ENCODE results near the gene CREBL2. TPM values are rescaled to one million over a fixed set of nuclear protein-coding genes. Genes with fewer than 3 reads are reported as not detected.

CREBL2 gene
- total RNA-seq, 4 donors from 2014 or later: 11.2 to 42.7 (median 26.4) TPM

DNA sequence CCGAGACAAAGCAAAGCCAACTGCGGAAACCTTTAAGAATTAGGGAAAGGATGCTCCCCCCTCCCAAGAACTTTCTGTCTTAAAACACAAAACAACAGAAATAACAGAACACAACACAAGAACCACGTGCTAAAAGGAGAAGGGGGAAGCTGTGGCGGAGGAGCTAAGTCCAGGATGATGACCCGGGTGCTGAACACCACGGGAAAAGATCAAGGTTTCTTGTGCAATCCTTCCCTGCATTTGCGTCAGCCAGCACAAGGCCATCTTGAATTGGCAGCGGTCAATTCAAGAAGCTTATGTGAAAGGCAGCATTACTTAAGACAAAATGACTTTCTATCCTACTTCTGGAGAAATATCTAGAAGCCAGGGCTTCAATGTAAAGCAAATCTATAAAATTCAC, 11.0 kb upstream of the CREBL2 start:
- Histone ChIP-seq H3K27me3 (no peaks in the 10 kb centered on the region), H3K36me3 (no peaks in the 10 kb centered on the region), H3K9me3 (no peaks in the 10 kb centered on the region), H3K4me1 (peaks cover 0 to 4% (median 1%) of the 10 kb centered on the region in 4 donors), H3K4me3 (no peak overlapping the region), H3K27ac (no peak overlapping the region)
- 82 to 88% methylated on average over 8 of the region's 8 CpGs for WGBS, 2 donors (ENCODE audit: low coverage in 1 of 2)
- DNase-seq: no peak
- in situ Hi-C loops (cut with MboI; ENCODE audit: low pct_ligation_motif_present in 1 of 4, low pct_unique_long_range_greater_than_20kb in 1 of 4, low sequenced_read_pairs in 3 of 4) (no loop called here), intact Hi-C loops (cut with DNase I; ENCODE audit: low total_unique reads) (no loop called here)
- no peak for TF ChIP-seq EP300 (IDR thresholded peaks at IDR 0.05; ENCODE audit: low read depth)

- no peaks in the 10 kb centered on the region for H3K27me3 ChIP-seq
- peaks cover 0 to 4% (median 0%) of the 10 kb centered on the region in 4 donors for H3K4me1 ChIP-seq
- no peak overlapping the region for H3K27ac ChIP-seq
- H3K9me3 ChIP-seq: no peaks in the 10 kb centered on the region
- in situ Hi-C loops (cut with MboI; ENCODE audit: low pct_ligation_motif_present in 1 of 4, low pct_unique_long_range_greater_than_20kb in 1 of 4, low sequenced_read_pairs in 3 of 4): no loop called here
- no peak for DNase-seq
- intact Hi-C loops (cut with DNase I; ENCODE audit: low total_unique reads): no loop called here
- no peaks in the 10 kb centered on the region for H3K36me3 ChIP-seq
- TF ChIP-seq EP300 (IDR thresholded peaks at IDR 0.05; ENCODE audit: low read depth) (no peak), POLR2A (IDR thresholded peaks at IDR 0.05) (no peak), POLR2AphosphoS5 (IDR thresholded peaks at IDR 0.05) (no peak)
- TF ChIP-seq, protein P1, sequence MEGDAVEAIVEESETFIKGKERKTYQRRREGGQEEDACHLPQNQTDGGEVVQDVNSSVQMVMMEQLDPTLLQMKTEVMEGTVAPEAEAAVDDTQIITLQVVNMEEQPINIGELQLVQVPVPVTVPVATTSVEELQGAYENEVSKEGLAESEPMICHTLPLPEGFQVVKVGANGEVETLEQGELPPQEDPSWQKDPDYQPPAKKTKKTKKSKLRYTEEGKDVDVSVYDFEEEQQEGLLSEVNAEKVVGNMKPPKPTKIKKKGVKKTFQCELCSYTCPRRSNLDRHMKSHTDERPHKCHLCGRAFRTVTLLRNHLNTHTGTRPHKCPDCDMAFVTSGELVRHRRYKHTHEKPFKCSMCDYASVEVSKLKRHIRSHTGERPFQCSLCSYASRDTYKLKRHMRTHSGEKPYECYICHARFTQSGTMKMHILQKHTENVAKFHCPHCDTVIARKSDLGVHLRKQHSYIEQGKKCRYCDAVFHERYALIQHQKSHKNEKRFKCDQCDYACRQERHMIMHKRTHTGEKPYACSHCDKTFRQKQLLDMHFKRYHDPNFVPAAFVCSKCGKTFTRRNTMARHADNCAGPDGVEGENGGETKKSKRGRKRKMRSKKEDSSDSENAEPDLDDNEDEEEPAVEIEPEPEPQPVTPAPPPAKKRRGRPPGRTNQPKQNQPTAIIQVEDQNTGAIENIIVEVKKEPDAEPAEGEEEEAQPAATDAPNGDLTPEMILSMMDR (IDR thresholded peaks at IDR 0.05): no peak
- WGBS, 2 donors (ENCODE audit: low coverage in 1 of 2): 79 to 86% methylated on average over 5 of the region's 5 CpGs
- no peak overlapping the region for H3K4me3 ChIP-seq
Observed at GRCh38 chr12:12604740-12605139, 6.9 kb upstream of the CREBL2 start.

DNA sequence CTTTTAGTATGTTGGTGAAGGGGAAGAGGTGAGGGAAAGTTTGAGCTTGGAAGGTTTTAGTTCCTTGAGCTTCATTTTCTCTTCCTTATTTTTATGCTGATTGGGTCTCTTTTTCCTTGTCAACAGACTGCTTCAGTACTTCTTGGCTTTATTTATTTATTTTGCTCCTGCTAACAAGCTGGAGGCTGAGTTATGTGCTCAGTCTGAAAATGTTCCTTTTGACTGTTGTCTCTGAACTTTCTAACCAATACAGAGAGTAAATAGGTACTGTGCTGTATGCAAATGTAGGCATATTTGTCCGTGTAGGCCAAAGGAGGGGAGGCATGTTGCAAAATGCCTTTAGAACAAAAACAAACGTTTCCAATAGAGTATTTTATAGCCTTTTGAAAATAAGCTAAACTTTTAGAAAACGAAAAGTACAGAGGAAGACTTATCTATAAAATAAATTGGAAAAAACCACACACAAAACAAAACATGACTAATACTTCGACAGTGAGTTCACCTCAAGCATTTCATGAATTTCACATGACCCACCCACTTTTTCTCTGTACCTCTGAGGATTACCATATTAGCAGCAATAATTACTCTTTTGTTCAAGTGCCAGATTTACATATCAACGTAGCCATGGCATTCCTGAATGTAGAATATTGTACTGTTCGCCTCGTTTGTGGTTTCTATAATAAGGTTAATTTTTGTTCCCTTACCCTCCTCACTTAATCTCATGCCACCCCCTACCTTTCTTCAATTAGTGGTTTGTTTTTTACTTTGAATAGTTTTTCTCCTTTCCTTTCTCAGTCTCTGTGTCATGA, 4.7 kb upstream of the CREBL2 start:
- TF ChIP-seq POLR2AphosphoS5 (IDR thresholded peaks at IDR 0.05) (no peak), POLR2A (IDR thresholded peaks at IDR 0.05) (no peak)
- no peak for DNase-seq
- H3K36me3 ChIP-seq: no peaks in the 10 kb centered on the region
- no peak overlapping the region for H3K4me3 ChIP-seq
- peaks cover 0 to 9% (median 2%) of the 10 kb centered on the region in 4 donors for H3K4me1 ChIP-seq
- in situ Hi-C loops (cut with MboI; ENCODE audit: low pct_ligation_motif_present in 1 of 4, low pct_unique_long_range_greater_than_20kb in 1 of 4, low sequenced_read_pairs in 3 of 4): no loop called here
- WGBS, 2 donors (ENCODE audit: low coverage in 1 of 2): 49 to 62% methylated on average over 5 to 7 of the region's 7 CpGs
- H3K27ac ChIP-seq: peak overlapping the region in 1 of 4 donors; percentile 40
- intact Hi-C loops (cut with DNase I; ENCODE audit: low total_unique reads): no loop called here
- no peaks in the 10 kb centered on the region for H3K27me3 ChIP-seq
- no peaks in the 10 kb centered on the region for H3K9me3 ChIP-seq

GRCh38 chr12:12608557-12608957, 3.1 kb upstream of the CREBL2 start:
- in situ Hi-C loops (cut with MboI; ENCODE audit: low pct_ligation_motif_present in 1 of 4, low pct_unique_long_range_greater_than_20kb in 1 of 4, low sequenced_read_pairs in 3 of 4): no loop called here
- WGBS, 2 donors (ENCODE audit: low coverage in 1 of 2): 79% methylated on average over 1 of the region's 1 CpG; no CpG with 5 or more reads in 1 of the 2 donors
- H3K27me3 ChIP-seq: no peaks in the 10 kb centered on the region
- no peaks in the 10 kb centered on the region for H3K36me3 ChIP-seq
- no peak overlapping the region for H3K4me3 ChIP-seq
- DNase-seq: no peak
- peaks cover 8 to 23% (median 13%) of the 10 kb centered on the region in 4 donors for H3K4me1 ChIP-seq
- no peak overlapping the region for H3K27ac ChIP-seq
- TF ChIP-seq, protein P1 (IDR thresholded peaks at IDR 0.05): peak in 1 of 5 experiments; percentile 24
- no peak for TF ChIP-seq POLR2AphosphoS5 (IDR thresholded peaks at IDR 0.05)
- TF ChIP-seq EP300 (IDR thresholded peaks at IDR 0.05; ENCODE audit: low read depth): no peak
- TF ChIP-seq POLR2A (IDR thresholded peaks at IDR 0.05): no peak
- intact Hi-C loops (cut with DNase I; ENCODE audit: low total_unique reads): no loop called here
- no peaks in the 10 kb centered on the region for H3K9me3 ChIP-seq

DNA sequence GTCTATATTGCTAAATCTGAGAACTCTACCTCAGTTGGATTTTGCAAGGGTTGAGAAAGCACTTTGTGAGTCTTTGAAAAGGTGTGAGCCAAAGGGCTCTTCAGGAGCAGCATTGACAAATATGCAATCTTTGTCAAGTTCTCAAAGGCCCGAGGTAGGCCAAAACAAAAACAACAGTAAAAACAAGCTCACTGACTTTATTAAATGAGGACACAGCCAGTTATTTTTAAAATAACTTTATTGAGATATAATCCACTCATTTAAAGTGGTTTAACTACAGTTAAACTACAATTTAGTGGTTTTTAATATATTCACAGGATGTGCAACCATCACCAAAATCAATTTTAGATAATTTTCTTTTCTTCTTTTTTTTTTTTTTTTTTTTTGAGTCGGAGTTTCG, 2.0 kb upstream of the CREBL2 start:
- H3K27ac ChIP-seq: no peak overlapping the region
- TF ChIP-seq POLR2A (IDR thresholded peaks at IDR 0.05): no peak
- TF ChIP-seq, protein P1 (IDR thresholded peaks at IDR 0.05): no peak
- TF ChIP-seq EP300 (IDR thresholded peaks at IDR 0.05; ENCODE audit: low read depth): no peak
- TF ChIP-seq POLR2AphosphoS5 (IDR thresholded peaks at IDR 0.05): no peak
- in situ Hi-C loops (cut with MboI; ENCODE audit: low pct_ligation_motif_present in 1 of 4, low pct_unique_long_range_greater_than_20kb in 1 of 4, low sequenced_read_pairs in 3 of 4): no loop called here
- H3K9me3 ChIP-seq: no peaks in the 10 kb centered on the region
- no peak for DNase-seq
- no peaks in the 10 kb centered on the region for H3K36me3 ChIP-seq
- 89 to 95% methylated on average over 1 to 3 of the region's 3 CpGs for WGBS, 2 donors (ENCODE audit: low coverage in 1 of 2)
- peaks cover 8 to 24% (median 13%) of the 10 kb centered on the region in 4 donors for H3K4me1 ChIP-seq
- no peak overlapping the region for H3K4me3 ChIP-seq
- no peaks in the 10 kb centered on the region for H3K27me3 ChIP-seq
- intact Hi-C loops (cut with DNase I; ENCODE audit: low total_unique reads): no loop called here

Data from transverse colon (tissue), 4 donors.